NB4 (cell line): ENCODE results near the gene SIX4.

ENCODE experiments used
- MYC ChIP-seq: IDR thresholded peaks from 2 replicates; pipeline ENCODE4 v1.6.1; 2011; ENCODE audit warnings: low read depth, low read length
- TF ChIP-seq, protein P1 (sequence below): IDR thresholded peaks from one replicate; pipeline ENCODE4 v1.5.1; 2012; ENCODE audit warnings: low read depth, low read length
- TF ChIP-seq, protein P2 (sequence below): IDR thresholded peaks from 2 replicates; pipeline ENCODE4 v1.6.1; 2011; ENCODE audit warnings: low read depth, low read length

DNA sequence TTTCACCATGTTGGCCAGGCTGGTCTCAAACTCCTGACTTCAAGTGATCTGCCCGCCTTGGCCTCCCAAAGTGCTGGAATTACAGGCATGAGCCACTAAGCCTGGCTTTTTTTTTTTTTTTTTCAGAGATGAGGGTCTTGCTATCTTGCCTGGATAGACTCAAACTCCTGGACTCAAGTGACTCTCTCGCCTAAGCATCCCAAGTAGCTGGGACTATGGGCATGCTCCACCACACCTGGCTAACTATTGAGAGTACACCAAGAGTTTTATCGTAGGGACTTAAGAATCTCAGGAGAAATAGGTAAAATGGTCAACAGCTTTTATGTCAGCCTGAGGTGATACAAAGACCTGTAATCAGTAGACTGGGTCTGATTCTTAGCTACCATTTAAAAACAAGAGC, 43.6 kb downstream of the SIX4 start:
- TF ChIP-seq, protein P1, sequence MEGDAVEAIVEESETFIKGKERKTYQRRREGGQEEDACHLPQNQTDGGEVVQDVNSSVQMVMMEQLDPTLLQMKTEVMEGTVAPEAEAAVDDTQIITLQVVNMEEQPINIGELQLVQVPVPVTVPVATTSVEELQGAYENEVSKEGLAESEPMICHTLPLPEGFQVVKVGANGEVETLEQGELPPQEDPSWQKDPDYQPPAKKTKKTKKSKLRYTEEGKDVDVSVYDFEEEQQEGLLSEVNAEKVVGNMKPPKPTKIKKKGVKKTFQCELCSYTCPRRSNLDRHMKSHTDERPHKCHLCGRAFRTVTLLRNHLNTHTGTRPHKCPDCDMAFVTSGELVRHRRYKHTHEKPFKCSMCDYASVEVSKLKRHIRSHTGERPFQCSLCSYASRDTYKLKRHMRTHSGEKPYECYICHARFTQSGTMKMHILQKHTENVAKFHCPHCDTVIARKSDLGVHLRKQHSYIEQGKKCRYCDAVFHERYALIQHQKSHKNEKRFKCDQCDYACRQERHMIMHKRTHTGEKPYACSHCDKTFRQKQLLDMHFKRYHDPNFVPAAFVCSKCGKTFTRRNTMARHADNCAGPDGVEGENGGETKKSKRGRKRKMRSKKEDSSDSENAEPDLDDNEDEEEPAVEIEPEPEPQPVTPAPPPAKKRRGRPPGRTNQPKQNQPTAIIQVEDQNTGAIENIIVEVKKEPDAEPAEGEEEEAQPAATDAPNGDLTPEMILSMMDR = no peak
- TF ChIP-seq MYC = no peak
- TF ChIP-seq, protein P2, sequence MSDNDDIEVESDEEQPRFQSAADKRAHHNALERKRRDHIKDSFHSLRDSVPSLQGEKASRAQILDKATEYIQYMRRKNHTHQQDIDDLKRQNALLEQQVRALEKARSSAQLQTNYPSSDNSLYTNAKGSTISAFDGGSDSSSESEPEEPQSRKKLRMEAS = no peak
